Neural progenitor cell (in vitro differentiated cells): Measurements from ENCODE around the gene CEP68. TPM values are rescaled to one million over a fixed set of nuclear protein-coding genes. Genes with fewer than 3 reads are reported as not detected.
A peak's percentile ranks its signal among the peaks of the same experiment; 100 is the strongest.

Source experiments
- DNase-seq: peaks from one replicate; pipeline ENCODE4 v3.0.0-alpha.2; 2016; ENCODE audit warnings: low spot score
- H2AFZ ChIP-seq: fragments of 200-600 bp; sonication (generic); replicated peaks from 2 replicates; pipeline ENCODE4 v1.6.1; 2016; ENCODE audit warnings: antibody characterized with exemption
- H3F3A ChIP-seq: fragments of 200-600 bp; sonication (generic); 2 replicates; pipeline ENCODE4 v1.6.1; 2016; ENCODE audit warnings: antibody characterized with exemption, low read depth
- H3K27ac ChIP-seq: fragments of 200-600 bp; sonication (generic); 2 replicates; pipeline ENCODE4 v1.5.1; 2016; ENCODE audit warnings: mild to moderate bottlenecking
- H3K27me3 ChIP-seq: fragments of 200-600 bp; sonication (generic); 2 replicates; pipeline ENCODE4 v1.6.1; 2016; ENCODE audit warnings: mild to moderate bottlenecking, moderate library complexity
- H3K36me3 ChIP-seq: fragments of 200-600 bp; sonication (generic); 2 replicates; pipeline ENCODE4 v1.5.1; 2016
- H3K4me1 ChIP-seq: fragments of 200-600 bp; sonication (generic); 2 replicates; pipeline ENCODE4 v1.6.1; 2016; ENCODE audit warnings: mixed run types
- H3K4me2 ChIP-seq: fragments of 200-600 bp; sonication (generic); 2 replicates; pipeline ENCODE4 v1.6.1; 2016
- H3K4me3 ChIP-seq: fragments of 200-600 bp; sonication (generic); 2 replicates; pipeline ENCODE4 v1.5.1; 2016
- H3K79me2 ChIP-seq: fragments of 200-600 bp; sonication (generic); 2 replicates; pipeline ENCODE4 v1.6.1; 2016; ENCODE audit warnings: low read depth
- H3K9ac ChIP-seq: fragments of 200-600 bp; sonication (generic); 2 replicates; pipeline ENCODE4 v1.6.1; 2016
- H3K9me3 ChIP-seq: fragments of 200-600 bp; sonication (generic); 2 replicates; pipeline ENCODE4 v1.5.1; 2016; ENCODE audit warnings: low read depth
- H4K20me1 ChIP-seq: fragments of 200-600 bp; sonication (generic); 2 replicates; pipeline ENCODE4 v1.6.1; 2016; ENCODE audit warnings: low read depth
- H3K27ac Mint-ChIP-seq: 3 replicates; pipeline ENCODE4 v1.8.0; 2021; ENCODE audit warnings: mixed read lengths
- H3K27me3 Mint-ChIP-seq: 2 replicates; pipeline ENCODE4 v1.8.0; 2022; ENCODE audit warnings: low read depth, mild to moderate bottlenecking, inconsistent platforms, moderate library complexity, mixed read lengths; ENCODE audit not compliant: insufficient read depth
- H3K36me3 Mint-ChIP-seq: 3 replicates; pipeline ENCODE4 v1.8.0; 2021; ENCODE audit warnings: mixed read lengths
- H3K4me1 Mint-ChIP-seq: 3 replicates; pipeline ENCODE4 v1.8.0; 2021; ENCODE audit warnings: mixed read lengths
- H3K4me3 Mint-ChIP-seq: 3 replicates; pipeline ENCODE4 v1.8.0; 2021; ENCODE audit warnings: mild to moderate bottlenecking, moderate library complexity, mixed read lengths
- H3K9me3 Mint-ChIP-seq: 3 replicates; pipeline ENCODE4 v1.8.0; 2020; ENCODE audit warnings: mixed read lengths
- CTCF ChIP-seq: fragments of 200-600 bp; sonication (generic); IDR thresholded peaks from 2 replicates; pipeline ENCODE4 v1.5.1; 2017; ENCODE audit warnings: antibody characterized with exemption, mild to moderate bottlenecking
- EZH2 ChIP-seq: fragments of 200-600 bp; sonication (generic); IDR thresholded peaks from 2 replicates; pipeline ENCODE4 v1.6.1; 2017; ENCODE audit warnings: antibody characterized with exemption, mild to moderate bottlenecking, moderate library complexity
- EZH2phosphoT487 ChIP-seq: fragments of 200-600 bp; sonication (generic); IDR thresholded peaks from 2 replicates; pipeline ENCODE4 v1.6.1; 2017; ENCODE audit warnings: antibody characterized with exemption
- total RNA-seq: library from RNA; depleted of rRNA; stranded (reverse); fragments of >200 nt; gene quantifications from 2 replicates; pipeline ENCODE4 v1.2.3, GENCODE V29; 2015; ENCODE audit warnings: low replicate concordance

Gene CEP68
- total RNA-seq, 1 donor from 2014 or later, result 36.2 TPM

DNA sequence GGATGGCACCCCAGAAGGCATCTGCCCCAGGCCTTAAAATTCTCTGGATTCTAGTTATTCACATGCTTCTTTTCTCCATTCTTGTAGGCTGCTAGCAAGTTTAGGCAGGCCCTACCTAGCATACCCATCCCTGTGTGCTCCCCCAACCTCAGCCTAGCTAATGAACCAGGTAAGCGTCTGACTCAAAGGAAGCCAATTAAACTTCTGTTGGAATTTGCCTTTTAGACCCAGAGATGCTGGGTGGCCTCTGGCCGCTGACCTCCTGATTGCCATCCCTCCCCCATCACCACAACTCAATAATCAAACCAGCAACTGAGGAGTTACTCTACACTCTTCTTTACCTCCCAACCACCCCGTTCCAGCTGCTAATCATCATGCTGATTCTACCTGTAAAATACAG, 19.0 kb upstream of the CEP68 start:
- no peak overlapping the region for H3K4me3 Mint-ChIP-seq
- H3K36me3 ChIP-seq, result no peaks in the 10 kb centered on the region
- no peaks in the 10 kb centered on the region for H3K4me1 ChIP-seq
- H3F3A ChIP-seq, result no peaks in the 10 kb centered on the region
- H3K9me3 Mint-ChIP-seq, result no peaks in the 10 kb centered on the region
- peaks cover 2% of the 10 kb centered on the region for H3K27me3 Mint-ChIP-seq
- no peak overlapping the region for H2AFZ ChIP-seq
- no peaks in the 10 kb centered on the region for H3K79me2 ChIP-seq
- H3K27ac Mint-ChIP-seq, result no peak overlapping the region
- no peak overlapping the region for H3K4me2 ChIP-seq
- no peak overlapping the region for H3K27ac ChIP-seq
- H3K36me3 Mint-ChIP-seq, result peaks cover 3% of the 10 kb centered on the region
- no peak overlapping the region for H3K9ac ChIP-seq
- no peak for DNase-seq
- H4K20me1 ChIP-seq, result no peaks in the 10 kb centered on the region
- H3K4me3 ChIP-seq, result no peak overlapping the region
- no peaks in the 10 kb centered on the region for H3K9me3 ChIP-seq
- TF ChIP-seq EZH2 (no peak), EZH2phosphoT487 (no peak), CTCF (no peak)
- H3K27me3 ChIP-seq, result no peaks in the 10 kb centered on the region
- H3K4me1 Mint-ChIP-seq, result peaks cover 4% of the 10 kb centered on the region

DNA sequence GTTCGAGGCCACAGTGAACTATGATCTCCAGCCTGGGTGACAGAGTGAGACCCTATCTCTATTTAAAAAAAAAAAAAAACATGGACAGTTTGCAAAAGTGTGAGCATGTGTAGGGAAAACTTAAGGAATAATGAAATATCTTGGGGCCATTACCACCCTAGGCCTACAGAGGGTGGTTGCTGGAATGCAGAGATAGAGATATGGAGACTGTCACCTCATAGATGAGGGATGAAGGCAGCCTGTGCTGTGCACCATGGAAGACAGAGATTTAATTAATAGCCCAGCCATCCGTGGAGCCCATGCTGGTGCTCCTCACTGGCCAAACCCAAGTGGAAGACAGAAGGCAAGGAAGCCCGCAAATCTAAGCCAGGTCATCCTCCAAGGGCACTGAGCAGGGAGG, 16.6 kb upstream of the CEP68 start:
- Histone ChIP-seq H4K20me1 (no peaks in the 10 kb centered on the region), H3K9me3 (no peaks in the 10 kb centered on the region), H3K79me2 (no peaks in the 10 kb centered on the region), H3K27ac (no peak overlapping the region), H3K36me3 (no peaks in the 10 kb centered on the region), H3K9ac (no peak overlapping the region), H3K4me3 (no peak overlapping the region), H3K4me1 (no peaks in the 10 kb centered on the region), H3K4me2 (no peak overlapping the region), H3F3A (no peaks in the 10 kb centered on the region), H2AFZ (no peak overlapping the region), H3K27me3 (no peaks in the 10 kb centered on the region)
- Mint-ChIP-seq H3K27ac (no peak overlapping the region), H3K4me1 (peaks cover 4% of the 10 kb centered on the region), H3K36me3 (peaks cover 11% of the 10 kb centered on the region), H3K9me3 (no peaks in the 10 kb centered on the region), H3K27me3 (peaks cover 2% of the 10 kb centered on the region), H3K4me3 (no peak overlapping the region)
- DNase-seq, result no peak
- TF ChIP-seq CTCF, result no peak
- no peak for TF ChIP-seq EZH2phosphoT487
- no peak for TF ChIP-seq EZH2

DNA sequence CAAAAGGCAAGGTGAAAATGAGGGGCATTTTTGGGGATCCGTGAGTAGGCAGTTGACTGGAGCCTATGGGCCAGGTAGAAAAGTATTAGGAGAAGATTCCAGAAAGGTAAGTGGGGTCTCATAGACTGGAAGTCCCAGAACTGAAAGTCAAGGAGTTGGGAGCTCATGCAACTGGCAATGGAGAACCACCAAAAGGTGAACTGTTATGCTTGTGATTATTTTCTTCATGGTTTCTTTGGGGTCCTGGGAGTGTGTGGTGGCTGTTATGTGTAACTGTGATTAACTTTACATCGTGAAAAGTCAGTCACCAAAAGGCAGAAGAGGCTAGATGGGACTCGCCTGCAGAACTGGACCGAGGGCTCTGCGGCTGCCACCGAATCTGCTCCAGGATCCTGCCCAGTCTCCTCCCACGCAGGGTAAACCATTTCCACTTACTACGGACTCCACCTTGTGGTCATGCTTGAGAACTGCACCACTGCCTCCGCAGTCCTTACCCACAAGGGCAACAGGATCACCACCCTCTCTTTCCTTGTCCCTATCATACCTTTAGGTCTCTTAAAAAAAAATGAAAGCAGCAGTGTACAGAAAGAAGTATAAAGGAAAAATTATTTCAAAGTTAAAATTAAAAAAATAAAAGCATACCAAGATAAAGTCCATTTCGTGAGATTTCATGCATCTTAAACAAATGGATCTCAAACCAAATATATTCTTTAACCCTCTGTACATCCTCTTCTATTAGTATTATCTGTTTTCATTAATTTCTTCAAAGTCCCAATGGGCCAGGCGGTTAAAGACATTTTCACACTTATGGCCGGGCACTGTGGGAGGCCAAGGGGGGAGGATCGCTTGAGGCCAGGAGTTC, 15.6 kb upstream of the CEP68 start:
- Histone ChIP-seq H3K36me3 (no peaks in the 10 kb centered on the region), H3K9me3 (no peaks in the 10 kb centered on the region), H3K9ac (no peak overlapping the region), H3K4me2 (no peak overlapping the region), H3K4me3 (no peak overlapping the region), H3F3A (peaks cover 3% of the 10 kb centered on the region), H2AFZ (no peak overlapping the region), H3K4me1 (peaks cover 9% of the 10 kb centered on the region), H3K27me3 (no peaks in the 10 kb centered on the region), H3K27ac (no peak overlapping the region), H4K20me1 (peaks cover 3% of the 10 kb centered on the region), H3K79me2 (no peaks in the 10 kb centered on the region)
- H3K9me3 Mint-ChIP-seq, result peaks cover 2% of the 10 kb centered on the region
- H3K36me3 Mint-ChIP-seq, result peaks cover 15% of the 10 kb centered on the region
- TF ChIP-seq EZH2phosphoT487 (no peak), CTCF (peak; percentile 82)
- H3K4me3 Mint-ChIP-seq, result no peak overlapping the region
- DNase-seq, result peak; percentile 82
- H3K4me1 Mint-ChIP-seq, result peaks cover 9% of the 10 kb centered on the region
- no peaks in the 10 kb centered on the region for H3K27me3 Mint-ChIP-seq
- no peak overlapping the region for H3K27ac Mint-ChIP-seq
